GM19328 (cell line): ENCODE measurements around the gene C1S.
"Not testable (repeated sequence)": the region's sequence is repeated elsewhere in the genome, so short reads cannot be mapped to it uniquely, and the experiment has no call there.

ENCODE experiments used
- ATAC-seq: cut with Tn5 transposase; IDR thresholded peaks from one replicate; pipeline ENCODE4 v1.9.1; 2021; ENCODE audit warnings: mild to moderate bottlenecking, moderate library complexity; ENCODE audit not compliant: unreplicated experiment

The C1S gene

GRCh38 chr12:7101047-7101693 lies 40.7 kb downstream of the C1S start:
- no peak for ATAC-seq

GRCh38 chr12:7101694-7102131 lies 41.2 kb downstream of the C1S start:
- ATAC-seq: no peak

GRCh38 chr12:7102582-7102981 lies 42.1 kb downstream of the C1S start:
- ATAC-seq: no peak

GRCh38 chr12:7103837-7104584 lies 43.5 kb downstream of the C1S start:
- ATAC-seq: no peak

GRCh38 chr12:7106082-7106481 lies 45.6 kb downstream of the C1S start:
- no peak for ATAC-seq

- not testable (repeated sequence) for ATAC-seq
Observed at GRCh38 chr12:7107181-7107580, 46.7 kb downstream of the C1S start.

GRCh38 chr12:7107636-7108002 lies 47.1 kb downstream of the C1S start:
- no peak for ATAC-seq

GRCh38 chr12:7108003-7108795 lies 47.7 kb downstream of the C1S start:
- peak; percentile 81 for ATAC-seq

- ATAC-seq: no peak
Observed at GRCh38 chr12:7108796-7109571, 48.5 kb downstream of the C1S start, which contains the start of gene C1RL. TSS of gene C1RL (minus strand) at chr12:7109214. CDS start at chr12:7109180, 34 bp downstream.

GRCh38 chr12:7109572-7109920 lies 49.0 kb downstream of the C1S start:
- no peak for ATAC-seq

GRCh38 chr12:7110661-7111060 lies 50.1 kb downstream of the C1S start:
- no peak for ATAC-seq

- ATAC-seq: no peak
Observed at GRCh38 chr12:7112041-7112440, 51.5 kb downstream of the C1S start.

- no peak for ATAC-seq
Observed at GRCh38 chr12:7113389-7113871, 52.9 kb downstream of the C1S start.

GRCh38 chr12:7114008-7114407 lies 53.5 kb downstream of the C1S start:
- no peak for ATAC-seq

GRCh38 chr12:7114851-7115250 lies 54.3 kb downstream of the C1S start:
- ATAC-seq: no peak

- ATAC-seq: no peak
Observed at GRCh38 chr12:7116196-7116595, 55.7 kb downstream of the C1S start.

GRCh38 chr12:7116916-7117315 lies 56.4 kb downstream of the C1S start:
- ATAC-seq: no peak

GRCh38 chr12:7117670-7118069 lies 57.2 kb downstream of the C1S start:
- ATAC-seq: no peak

GRCh38 chr12:7118881-7119280 lies 58.4 kb downstream of the C1S start:
- no peak for ATAC-seq

- no peak for ATAC-seq
Observed at GRCh38 chr12:7120166-7120565, 59.6 kb downstream of the C1S start.
